Renal cortical epithelial cell (primary cell): ENCODE measurements around the gene ADPRH. TPM values are rescaled to one million over a fixed set of nuclear protein-coding genes. Genes with fewer than 3 reads are reported as not detected.

Source experiments
- DNase-seq: peaks from one replicate; pipeline ENCODE4 v3.0.0-alpha.2; 2011; ENCODE audit warnings: low read depth
- total RNA-seq: library from RNA; depleted of rRNA; stranded (reverse); fragments of >200 nt; gene quantifications from 2 replicates; pipeline ENCODE4 v1.2.3, GENCODE V29; 2014

ADPRH gene
- total RNA-seq, 1 donor from 2014 or later = 6.6 TPM

GRCh38 chr3:119628816-119629445 lies 49.6 kb downstream of the ADPRH start:
- no peak for DNase-seq

GRCh38 chr3:119630128-119630879 lies 51.0 kb downstream of the ADPRH start:
- peak; percentile 67 for DNase-seq

- no peak for DNase-seq
Measured at GRCh38 chr3:119630880-119631329, 51.6 kb downstream of the ADPRH start.

DNA sequence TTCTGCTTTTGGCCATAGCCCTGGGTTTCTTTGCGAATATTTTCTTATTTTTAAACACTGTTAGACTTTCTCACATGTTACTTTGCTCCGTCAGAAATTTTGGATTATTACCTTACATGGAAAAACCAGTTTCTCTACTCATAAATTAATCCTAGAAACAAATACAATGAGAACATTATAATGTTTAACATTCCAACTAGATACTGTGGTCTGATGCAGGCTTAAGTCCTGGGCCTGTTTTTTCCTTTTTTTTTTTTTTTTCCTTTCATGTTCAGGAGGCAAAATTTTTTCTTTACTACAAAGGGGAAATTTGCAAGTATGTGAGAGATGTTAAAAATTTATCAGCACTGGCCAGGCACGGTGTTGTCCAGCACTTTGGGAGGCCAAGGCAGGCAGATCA lies 52.2 kb downstream of the ADPRH start:
- DNase-seq = no peak

GRCh38 chr3:119632216-119632615 lies 52.9 kb downstream of the ADPRH start:
- DNase-seq = no peak

DNA sequence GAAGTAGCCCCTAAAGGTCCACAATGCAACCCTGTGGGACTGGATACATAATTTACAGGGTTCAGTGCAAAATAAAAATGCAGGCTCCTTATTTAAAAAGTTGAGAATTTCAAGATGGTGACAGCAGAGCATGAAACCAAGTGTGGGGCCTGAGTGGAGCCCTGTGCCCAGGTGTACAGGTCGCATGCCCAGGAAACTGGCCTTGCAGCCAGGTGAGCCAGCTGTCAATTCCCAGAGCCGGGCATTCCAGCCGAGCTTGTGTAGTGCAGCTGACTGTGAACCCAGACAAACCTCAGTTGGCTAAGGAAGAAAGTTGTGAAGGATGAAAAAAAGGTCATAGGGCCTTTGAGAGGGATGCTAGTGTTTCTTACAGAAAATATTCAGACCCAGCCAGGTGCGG lies 53.5 kb downstream of the ADPRH start:
- DNase-seq = no peak

DNA sequence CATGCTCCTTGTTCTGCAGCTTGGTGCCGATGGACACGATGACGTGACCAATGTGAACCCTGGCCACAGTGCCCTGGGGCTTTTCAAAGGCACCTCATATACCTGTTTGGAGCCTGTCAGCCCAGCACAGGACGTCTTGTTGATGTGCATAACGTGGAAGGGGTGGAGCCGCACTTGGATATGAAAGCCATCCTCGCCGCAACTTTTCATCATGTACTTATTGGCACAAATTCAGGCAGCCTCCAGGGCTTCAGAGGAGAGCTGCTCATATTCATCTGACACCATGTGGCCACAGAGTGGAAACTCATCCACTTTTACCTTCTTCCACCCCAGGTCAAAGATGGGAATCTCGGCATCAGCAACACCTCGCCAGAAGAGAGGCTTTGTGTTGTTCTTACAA lies 56.4 kb downstream of the ADPRH start:
- no peak for DNase-seq

DNA sequence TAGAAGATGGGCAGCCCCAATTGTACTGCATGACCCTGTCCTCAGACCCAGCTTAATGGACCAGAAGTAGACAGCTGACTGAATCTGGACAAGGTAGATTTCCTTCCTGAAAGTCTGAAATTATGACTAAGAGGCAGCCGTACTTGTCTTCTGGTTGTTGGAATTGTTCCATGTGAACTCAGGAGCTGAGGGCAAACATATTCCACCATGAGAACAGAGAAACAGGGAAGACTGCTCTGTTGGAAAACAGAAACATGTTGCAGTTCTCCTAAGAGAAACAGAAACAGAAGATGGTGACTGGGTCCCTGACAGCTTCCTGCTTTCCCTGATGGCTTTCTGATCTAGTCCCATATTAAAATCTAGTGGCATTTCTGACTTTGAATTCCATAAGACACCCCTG lies 57.0 kb downstream of the ADPRH start:
- peak; percentile 87 for DNase-seq

- peak; percentile 77 for DNase-seq
Measured at GRCh38 chr3:119636891-119637611, 57.8 kb downstream of the ADPRH start.

DNA sequence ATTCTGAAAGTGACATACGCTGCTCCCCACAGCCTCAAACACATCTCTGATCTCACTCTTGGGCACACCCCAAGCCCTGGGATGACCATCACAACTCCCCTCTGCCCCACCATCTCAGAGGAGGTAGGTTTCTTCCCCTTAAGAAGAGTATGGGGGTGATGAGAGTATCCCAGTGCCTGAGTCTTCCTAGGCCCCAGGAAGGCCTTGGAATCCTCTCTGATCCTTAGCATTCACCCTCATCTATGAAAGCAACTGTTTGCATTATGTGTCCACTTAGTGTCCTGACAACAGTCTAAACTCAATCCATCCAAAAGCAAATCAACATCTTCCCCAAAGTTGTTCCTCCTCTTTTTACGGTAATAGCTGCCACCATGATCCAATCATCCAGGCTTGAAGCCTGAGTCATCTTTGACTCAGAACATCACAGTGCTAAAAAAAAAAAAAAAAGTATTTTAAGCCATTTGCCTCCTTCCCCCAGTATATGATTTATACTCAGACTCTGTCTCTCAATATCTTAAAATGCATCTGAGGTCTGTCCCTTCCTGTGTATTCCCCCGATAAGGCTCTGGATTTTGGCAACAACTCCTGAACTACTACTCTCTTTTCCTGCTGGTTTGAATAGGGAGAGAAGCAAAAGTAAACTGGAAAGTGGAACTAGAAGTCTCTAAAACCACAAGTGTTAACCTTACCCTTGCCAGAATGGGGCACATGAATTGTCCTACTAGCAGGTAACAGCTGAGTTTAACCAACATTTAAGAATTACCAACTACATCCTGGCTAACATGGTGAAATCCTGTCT lies 58.6 kb downstream of the ADPRH start:
- DNase-seq = peak; percentile 94

Other genes starting within 250 kb of the ADPRH start
- gene TMEM39A, start 115.9 kb upstream of the ADPRH start, total RNA-seq = 30.0 and 36.1 TPM in 2 replicates
- gene POGLUT1, start 110.5 kb upstream of the ADPRH start, total RNA-seq = 14.8 and 25.2 TPM in 2 replicates
- 57.7 and 79.2 TPM in 2 replicates for gene TIMMDC1, start 80.9 kb upstream of the ADPRH start, total RNA-seq
- gene CD80, start 19.9 kb upstream of the ADPRH start, total RNA-seq = not detected in 2 replicates
- 1.2 and 5.1 TPM in 2 replicates for gene PLA1A, start 18.4 kb downstream of the ADPRH start, total RNA-seq
- 0.40 TPM in 1 of 2 replicates, not detected in the other for gene POPDC2, start 81.1 kb downstream of the ADPRH start, total RNA-seq
- gene COX17, start 97.9 kb downstream of the ADPRH start, total RNA-seq = 7.3 and 11.4 TPM in 2 replicates
- gene CFAP91, start 123.5 kb downstream of the ADPRH start, total RNA-seq = 0.52 and 5.0 TPM in 2 replicates
- gene NR1I2, start 202.6 kb downstream of the ADPRH start, total RNA-seq = 0.20 TPM in 1 of 2 replicates, not detected in the other